Lower lobe of right lung (tissue), 2 donors: ENCODE data around the gene NKAIN1. TPM values are rescaled to one million over a fixed set of nuclear protein-coding genes. Genes with fewer than 3 reads are reported as not detected.
A peak's percentile ranks its signal among the peaks of the same experiment; 100 is the strongest.

Experiments used
- ATAC-seq, 2 donors: fragments of 200-7000 bp; cut with Tn5 transposase; one replicate each; pipeline ENCODE4 v1.9.1; 2020 to 2022; ENCODE audit warnings: mild to moderate bottlenecking in 2 of 2, moderate library complexity in 2 of 2
- DNase-seq: peaks from one replicate; pipeline ENCODE4 v3.0.0-alpha.2; 2020
- H3K27ac ChIP-seq: fragments of 200-600 bp; one replicate; pipeline ENCODE4 v1.8.0; 2022
- H3K27me3 ChIP-seq: fragments of 200-600 bp; one replicate; pipeline ENCODE4 v1.8.0; 2022; ENCODE audit warnings: low read depth
- H3K36me3 ChIP-seq: fragments of 200-600 bp; one replicate; pipeline ENCODE4 v1.8.0; 2022; ENCODE audit warnings: mild to moderate bottlenecking
- H3K4me1 ChIP-seq: fragments of 200-600 bp; one replicate; pipeline ENCODE4 v1.8.0; 2022
- H3K4me3 ChIP-seq: fragments of 200-600 bp; one replicate; pipeline ENCODE4 v1.8.0; 2022; ENCODE audit warnings: mild to moderate bottlenecking
- H3K9me3 ChIP-seq: fragments of 200-600 bp; one replicate; pipeline ENCODE4 v1.8.0; 2022
- intact Hi-C: fragments of 100-400 bp; cut with DNase I; formaldehyde crosslinking; loops from one replicate; pipeline ENCODE4 v1.11.0; 2022
- total RNA-seq: library from RNA; stranded (reverse); fragmentation: NEBNext Ultra II Directional; extraction: Animal tissue kit (Norgen Biotek cat#: 25700); gene quantifications from one replicate; pipeline ENCODE4 v1.2.1, GENCODE V29; 2021
- TF ChIP-seq, protein P1 (sequence below): fragments of 200-600 bp; IDR thresholded peaks from one replicate; pipeline ENCODE4 v1.8.0; 2022; ENCODE audit warnings: antibody characterized with exemption, mild to moderate bottlenecking
- donor health status: DM: no; HTN: yes; CAD: no; lungs with severe emphysema.

Gene NKAIN1
- total RNA-seq, 1 donor from 2014 or later = not detected

DNA sequence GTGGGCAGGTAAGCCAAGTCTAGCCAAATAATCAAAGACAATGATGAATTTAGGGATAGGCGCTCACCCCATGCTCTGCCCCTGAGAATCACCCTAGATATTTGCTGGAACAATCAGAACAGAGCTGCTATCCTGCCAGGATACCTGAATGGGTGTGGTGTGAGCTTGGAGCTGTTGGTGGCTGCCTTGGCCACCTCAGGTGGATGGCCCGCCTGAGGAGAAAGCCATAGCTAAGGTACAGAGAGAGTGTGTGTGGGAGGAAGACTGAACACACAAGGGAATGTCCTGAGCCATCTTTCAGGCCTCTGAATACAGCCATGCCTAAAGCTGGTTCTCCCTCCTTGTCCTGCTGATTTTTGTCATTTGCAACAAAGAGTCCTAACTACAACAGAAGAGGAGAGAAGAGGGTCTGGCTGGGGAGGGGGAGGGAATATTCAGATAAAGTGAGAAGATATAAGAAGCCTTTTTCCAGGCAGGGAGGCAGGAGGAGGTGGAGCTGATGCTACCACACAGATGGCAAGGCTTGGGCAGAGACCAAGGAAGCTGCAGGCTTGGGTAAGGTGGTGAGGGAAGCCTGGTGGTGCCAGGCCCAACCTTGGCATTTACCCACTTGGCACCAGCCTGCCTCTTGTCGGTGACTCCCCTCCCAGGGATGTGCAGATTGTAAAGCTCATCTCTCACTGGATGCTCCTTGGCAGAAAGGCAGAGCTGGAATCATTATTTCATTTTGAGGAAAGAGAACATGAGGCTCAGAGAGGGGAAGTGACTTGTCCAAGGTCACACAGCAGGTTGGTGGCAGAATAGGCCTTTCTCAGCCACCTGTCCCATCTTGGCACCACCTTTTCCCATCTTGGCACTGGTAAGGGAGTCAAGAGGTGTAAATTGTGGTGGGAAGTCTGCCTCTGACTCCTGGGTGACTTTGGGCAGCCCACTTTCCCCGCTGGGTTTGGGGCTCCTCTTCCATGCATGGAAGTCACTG lies 49.7 kb downstream of the NKAIN1 start:
- no peaks in the 10 kb centered on the region for H3K27me3 ChIP-seq
- no peak for DNase-seq
- no peaks in the 10 kb centered on the region for H3K36me3 ChIP-seq
- intact Hi-C loops = no loop called here
- TF ChIP-seq, protein P1, sequence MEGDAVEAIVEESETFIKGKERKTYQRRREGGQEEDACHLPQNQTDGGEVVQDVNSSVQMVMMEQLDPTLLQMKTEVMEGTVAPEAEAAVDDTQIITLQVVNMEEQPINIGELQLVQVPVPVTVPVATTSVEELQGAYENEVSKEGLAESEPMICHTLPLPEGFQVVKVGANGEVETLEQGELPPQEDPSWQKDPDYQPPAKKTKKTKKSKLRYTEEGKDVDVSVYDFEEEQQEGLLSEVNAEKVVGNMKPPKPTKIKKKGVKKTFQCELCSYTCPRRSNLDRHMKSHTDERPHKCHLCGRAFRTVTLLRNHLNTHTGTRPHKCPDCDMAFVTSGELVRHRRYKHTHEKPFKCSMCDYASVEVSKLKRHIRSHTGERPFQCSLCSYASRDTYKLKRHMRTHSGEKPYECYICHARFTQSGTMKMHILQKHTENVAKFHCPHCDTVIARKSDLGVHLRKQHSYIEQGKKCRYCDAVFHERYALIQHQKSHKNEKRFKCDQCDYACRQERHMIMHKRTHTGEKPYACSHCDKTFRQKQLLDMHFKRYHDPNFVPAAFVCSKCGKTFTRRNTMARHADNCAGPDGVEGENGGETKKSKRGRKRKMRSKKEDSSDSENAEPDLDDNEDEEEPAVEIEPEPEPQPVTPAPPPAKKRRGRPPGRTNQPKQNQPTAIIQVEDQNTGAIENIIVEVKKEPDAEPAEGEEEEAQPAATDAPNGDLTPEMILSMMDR = no peak
- no peak overlapping the region for H3K4me3 ChIP-seq
- no peaks in the 10 kb centered on the region for H3K4me1 ChIP-seq
- H3K27ac ChIP-seq = no peak overlapping the region
- H3K9me3 ChIP-seq = no peaks in the 10 kb centered on the region
- ATAC-seq = no peak

DNA sequence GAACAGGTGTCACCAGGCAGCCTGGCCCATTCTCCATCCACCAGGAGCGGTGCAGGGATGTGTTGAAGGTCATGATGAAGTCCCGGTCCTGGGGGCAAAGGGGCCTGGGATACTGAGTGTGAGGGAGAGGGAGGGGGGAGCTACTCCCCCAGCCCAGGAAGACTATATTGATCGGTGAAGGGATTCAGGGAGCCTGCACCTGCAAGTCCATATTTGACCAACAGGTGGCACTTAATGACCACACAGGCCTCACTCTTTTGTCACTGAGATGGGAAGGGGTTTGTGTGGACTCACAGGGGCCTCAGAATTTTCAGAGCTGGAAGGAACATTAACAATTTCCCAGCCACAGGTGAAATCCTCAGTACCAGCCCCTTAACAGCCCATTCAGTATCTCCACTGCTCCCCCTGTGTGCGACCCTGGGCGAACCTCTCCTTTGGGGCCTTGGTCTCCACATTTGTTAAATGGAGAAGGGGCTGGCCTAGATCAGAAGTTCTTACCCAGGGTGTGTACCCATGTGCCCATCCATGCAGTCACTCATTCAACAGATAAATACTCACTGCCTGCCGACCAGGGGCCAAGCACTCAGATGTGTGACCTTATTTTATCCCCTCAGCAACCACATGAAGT lies 55.6 kb downstream of the NKAIN1 start:
- no peak for DNase-seq
- H3K27me3 ChIP-seq = peaks cover 32% of the 10 kb centered on the region
- intact Hi-C loops = no loop called here

DNA sequence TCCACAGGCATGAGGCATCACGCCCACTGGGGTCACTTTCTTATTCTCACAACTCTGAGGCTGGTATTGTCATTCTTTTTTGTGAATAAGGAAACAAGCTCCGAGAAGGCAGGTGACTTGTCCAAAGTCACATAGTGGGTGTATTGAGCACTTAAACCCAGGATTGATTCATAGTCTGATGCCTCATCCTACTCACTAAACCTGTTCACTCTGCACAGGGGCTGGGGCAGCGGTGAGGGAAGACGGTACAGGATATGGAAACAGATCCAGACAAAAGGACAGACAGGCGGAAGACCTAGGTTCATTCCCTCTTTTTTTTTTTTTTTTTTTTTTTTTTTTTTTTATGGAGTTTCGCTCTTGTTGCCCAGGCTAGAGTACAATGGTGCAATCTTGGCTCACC lies 56.6 kb downstream of the NKAIN1 start:
- intact Hi-C loops = no loop called here
- ATAC-seq (no peak), DNase-seq (no peak)
- no peak overlapping the region for H3K27ac ChIP-seq
- H3K9me3 ChIP-seq = no peaks in the 10 kb centered on the region
- peaks cover 32% of the 10 kb centered on the region for H3K27me3 ChIP-seq
- H3K4me1 ChIP-seq = peaks cover 13% of the 10 kb centered on the region
- no peaks in the 10 kb centered on the region for H3K36me3 ChIP-seq
- H3K4me3 ChIP-seq = no peak overlapping the region
- TF ChIP-seq, protein P1 = no peak

More for the DNA sequence above, 55.6 kb downstream of the NKAIN1 start:
- TF ChIP-seq, protein P1 = peak; percentile 71
- peaks cover 13% of the 10 kb centered on the region for H3K4me1 ChIP-seq
- no peak overlapping the region for H3K27ac ChIP-seq
- no peak for ATAC-seq
- H3K9me3 ChIP-seq = no peaks in the 10 kb centered on the region
- H3K36me3 ChIP-seq = no peaks in the 10 kb centered on the region
- no peak overlapping the region for H3K4me3 ChIP-seq

DNA sequence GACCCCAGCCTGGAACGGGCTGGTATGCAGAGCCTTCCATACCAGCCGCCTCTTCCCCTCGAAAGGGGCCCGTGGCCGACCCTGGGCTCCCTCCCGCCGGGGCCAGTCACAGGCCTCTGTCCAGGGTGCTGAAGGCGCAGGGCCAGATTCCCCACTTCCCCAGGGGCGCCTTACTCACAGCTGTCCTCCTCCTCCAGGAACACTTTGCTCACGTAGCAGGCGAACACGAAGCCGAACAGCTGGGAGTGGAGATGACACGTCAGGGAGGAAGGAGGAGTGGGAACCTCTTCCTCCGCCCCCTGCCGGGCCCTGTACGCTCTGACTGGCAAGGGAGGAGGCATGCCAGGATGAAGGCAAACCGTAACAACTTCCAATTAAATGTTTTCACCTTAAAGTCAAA lies 57.3 kb downstream of the NKAIN1 start:
- H3K9me3 ChIP-seq = no peaks in the 10 kb centered on the region
- TF ChIP-seq, protein P1 = peak; percentile 13
- H3K27ac ChIP-seq = no peak overlapping the region
- ATAC-seq = peak; percentile 84 to 89
- H3K4me1 ChIP-seq = peaks cover 13% of the 10 kb centered on the region
- intact Hi-C loops = no loop called here
- DNase-seq = peak; percentile 58
- H3K4me3 ChIP-seq = peak overlapping the region; percentile 13
- peaks cover 32% of the 10 kb centered on the region for H3K27me3 ChIP-seq
- no peaks in the 10 kb centered on the region for H3K36me3 ChIP-seq

DNA sequence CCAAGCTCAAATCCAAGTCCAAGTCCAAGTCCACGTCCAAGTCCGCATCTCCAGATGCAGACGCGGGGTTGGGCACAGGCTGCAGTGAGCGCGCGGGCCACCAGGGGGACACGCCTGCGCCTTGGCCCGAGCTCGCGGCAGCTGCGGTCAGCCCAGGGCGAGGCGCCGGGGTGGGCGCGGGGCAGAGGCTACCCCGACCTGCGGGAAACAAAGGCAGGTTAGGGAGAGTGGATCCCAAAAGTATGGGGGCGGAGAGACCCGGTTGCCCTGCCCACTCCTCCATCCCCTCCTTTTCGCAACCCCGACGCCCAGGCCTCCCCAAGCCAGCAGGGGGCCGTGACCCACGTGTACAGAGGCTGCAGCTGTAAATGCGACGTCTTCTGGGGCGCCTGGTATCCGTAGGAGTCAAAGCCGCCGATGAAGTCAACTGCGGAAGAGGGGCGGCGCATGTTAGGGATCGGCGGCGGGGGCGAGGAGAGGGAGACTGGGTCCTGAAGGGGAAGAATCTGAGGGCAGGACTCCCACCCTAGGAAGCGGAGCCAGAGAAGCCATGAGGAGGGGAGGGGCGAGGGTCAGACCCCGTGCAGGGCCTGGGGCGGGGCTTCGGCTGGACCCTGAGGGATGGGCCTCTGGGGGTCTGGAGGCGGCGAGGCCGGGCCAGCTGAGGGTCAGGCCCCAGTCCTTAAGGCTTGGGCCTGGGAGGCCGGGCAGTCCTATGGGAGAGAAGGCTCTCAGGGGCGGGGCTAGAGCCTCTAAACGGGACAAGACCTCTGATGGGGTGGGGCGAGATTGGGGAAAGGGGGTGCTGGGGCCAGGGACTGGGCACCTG lies 58.0 kb downstream of the NKAIN1 start:
- TF ChIP-seq, protein P1 = peak; percentile 64
- peaks cover 32% of the 10 kb centered on the region for H3K27me3 ChIP-seq
- H3K4me1 ChIP-seq = peaks cover 13% of the 10 kb centered on the region
- H3K27ac ChIP-seq = no peak overlapping the region
- peak overlapping the region; percentile 13 for H3K4me3 ChIP-seq
- intact Hi-C loops = no loop called here
- peak; percentile 57 for DNase-seq
- H3K36me3 ChIP-seq = no peaks in the 10 kb centered on the region
- H3K9me3 ChIP-seq = no peaks in the 10 kb centered on the region
- ATAC-seq = peak; percentile 84 to 86
